Large intestine (tissue), 3 donors: ENCODE data around the gene DFFA. TPM values are rescaled to one million over a fixed set of nuclear protein-coding genes. Genes with fewer than 3 reads are reported as not detected.
"Not testable (repeated sequence)": the region's sequence is repeated elsewhere in the genome, so short reads cannot be mapped to it uniquely, and the experiment has no call there.

Source experiments
- DNase-seq, 2 donors: peaks; one replicate each; pipeline versions ENCODE4 v3.0.0 to v3.0.0-alpha.2; 2013
- H3K27ac ChIP-seq: one replicate; pipeline ENCODE4 v1.5.1; 2013; ENCODE audit warnings: low read length
- H3K27me3 ChIP-seq: 2 replicates; pipeline ENCODE4 v1.6.1; 2013; ENCODE audit warnings: low read length; ENCODE audit not compliant: control insufficient read depth, insufficient read depth
- H3K36me3 ChIP-seq: 2 replicates; pipeline ENCODE4 v1.6.1; 2013; ENCODE audit warnings: low read length; ENCODE audit not compliant: control insufficient read depth, insufficient read depth
- H3K4me1 ChIP-seq: one replicate; pipeline ENCODE4 v1.6.1; 2013; ENCODE audit warnings: low read length; ENCODE audit not compliant: control insufficient read depth, insufficient read depth
- H3K4me3 ChIP-seq: one replicate; pipeline ENCODE4 v1.5.1; 2013; ENCODE audit warnings: low read length
- H3K9me3 ChIP-seq: one replicate; pipeline ENCODE4 v1.6.1; 2013; ENCODE audit warnings: mild to moderate bottlenecking, low read depth, low read length, moderate library complexity; ENCODE audit not compliant: control insufficient read depth
- WGBS: methylation state at CpG from one replicate; pipeline ENCODE4 v1.1.5; 2013; ENCODE audit warnings: low lambda C conversion rate; ENCODE audit not compliant: insufficient coverage; 5-methylcytosine and 5-hydroxymethylcytosine counted together
- polyA plus RNA-seq: library from polyadenylated mRNA; unstranded; fragments of 120-200 nt; gene quantifications from one replicate; pipeline ENCODE4 v1.2.1, GENCODE V29; 2013

DFFA gene
- polyA plus RNA-seq, 1 donor: 29.3 TPM

DNA sequence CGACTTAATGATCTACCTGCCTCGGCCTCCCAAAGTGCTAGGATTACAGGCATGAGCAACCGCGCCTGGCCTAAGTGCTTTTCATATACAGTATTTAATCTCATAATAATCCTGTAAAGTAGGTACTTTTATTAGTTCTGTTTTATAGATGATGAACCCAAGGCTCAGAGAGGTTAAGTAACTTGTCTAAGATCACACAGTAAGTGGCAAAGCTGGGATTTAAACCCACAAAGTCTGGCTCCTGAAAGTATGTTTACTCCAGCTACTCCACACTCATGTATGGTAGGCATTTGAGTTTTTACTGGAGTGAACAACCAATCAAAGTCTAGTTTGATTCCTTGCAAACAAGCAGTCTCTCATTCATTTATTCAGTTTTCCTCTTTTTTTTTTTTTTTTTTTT is 2.3 kb downstream of the DFFA start:
- Histone ChIP-seq H3K4me1 (peaks cover 6% of the 10 kb centered on the region), H3K36me3 (peaks cover 38% of the 10 kb centered on the region), H3K4me3 (no peak overlapping the region), H3K27me3 (no peaks in the 10 kb centered on the region), H3K27ac (no peak overlapping the region), H3K9me3 (no peaks in the 10 kb centered on the region)
- no peak for DNase-seq
- WGBS: 96% methylated on average over 4 of the region's 4 CpGs

DNA sequence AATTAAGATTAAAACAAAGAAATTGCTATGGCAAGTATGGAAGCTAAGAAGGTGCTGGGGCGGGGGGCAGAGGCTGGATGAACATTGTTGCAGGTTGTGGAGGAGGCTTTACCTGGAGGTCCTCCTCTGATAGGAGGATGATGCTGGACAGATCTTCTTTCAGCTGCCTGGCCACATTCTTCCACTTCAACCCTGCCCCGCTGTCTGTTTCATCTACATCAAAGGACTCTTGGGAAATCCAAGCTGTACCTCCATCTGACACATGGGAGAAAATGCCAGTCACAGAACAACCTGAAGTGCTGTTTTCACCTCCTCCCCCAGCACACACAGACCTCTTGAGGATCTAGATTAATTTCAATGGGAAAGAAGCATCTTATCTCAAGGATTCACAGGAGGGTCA is 5.3 kb downstream of the DFFA start:
- no peak for DNase-seq
- H3K36me3 ChIP-seq: peaks cover 60% of the 10 kb centered on the region
- 100% methylated on average over 1 of the region's 2 CpGs for WGBS
- H3K4me1 ChIP-seq: peaks cover 4% of the 10 kb centered on the region
- no peak overlapping the region for H3K4me3 ChIP-seq
- no peaks in the 10 kb centered on the region for H3K27me3 ChIP-seq
- H3K9me3 ChIP-seq: no peaks in the 10 kb centered on the region
- H3K27ac ChIP-seq: no peak overlapping the region

DNA sequence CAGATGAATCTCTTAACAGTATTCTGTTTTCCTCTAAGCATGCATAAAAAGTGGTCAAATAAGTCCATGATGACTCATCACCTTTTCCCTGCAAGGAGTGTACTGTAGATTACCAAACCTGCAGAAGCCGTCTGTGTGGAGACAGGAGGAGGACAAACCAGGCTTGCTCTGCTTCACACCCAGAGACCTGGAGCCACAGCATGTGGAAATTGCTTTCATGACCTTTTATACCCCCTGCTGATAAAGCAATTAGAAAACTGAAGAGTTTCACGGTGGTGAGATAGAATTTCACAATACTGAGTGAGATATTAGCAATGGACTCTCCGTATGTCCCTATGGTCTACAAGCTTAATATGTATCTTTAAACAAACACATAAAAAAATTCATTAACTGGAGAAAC is 13.1 kb downstream of the DFFA start:
- H3K36me3 ChIP-seq: peaks cover 21% of the 10 kb centered on the region
- peak; percentile 87 to 89 for DNase-seq
- WGBS: no CpG with 5 or more reads among the region's 3 CpGs
- H3K27me3 ChIP-seq: no peaks in the 10 kb centered on the region
- H3K4me1 ChIP-seq: peaks cover 3% of the 10 kb centered on the region
- no peak overlapping the region for H3K4me3 ChIP-seq
- peaks cover 7% of the 10 kb centered on the region for H3K9me3 ChIP-seq
- H3K27ac ChIP-seq: peak overlapping the region; percentile 63

DNA sequence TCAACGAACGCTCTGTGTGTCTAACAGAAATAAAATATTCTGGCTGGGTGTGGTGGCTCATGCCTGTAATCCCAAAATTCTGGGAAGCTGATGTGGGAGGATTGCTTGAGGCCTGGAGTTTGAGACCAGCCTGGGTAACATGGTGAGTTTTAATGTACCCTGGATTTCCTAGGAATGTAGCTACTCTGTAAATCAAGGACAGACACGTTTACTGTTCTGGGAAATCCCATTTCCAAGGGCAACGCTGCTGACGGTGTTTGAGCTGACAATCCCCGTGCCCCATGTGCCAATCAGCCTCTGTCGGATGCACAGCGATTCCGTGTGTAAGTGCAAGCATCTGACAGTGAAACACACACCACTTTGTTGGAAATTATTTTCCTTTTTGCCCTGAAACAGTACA is 14.5 kb downstream of the DFFA start:
- WGBS: 100% methylated on average over 1 of the region's 9 CpGs

DNA sequence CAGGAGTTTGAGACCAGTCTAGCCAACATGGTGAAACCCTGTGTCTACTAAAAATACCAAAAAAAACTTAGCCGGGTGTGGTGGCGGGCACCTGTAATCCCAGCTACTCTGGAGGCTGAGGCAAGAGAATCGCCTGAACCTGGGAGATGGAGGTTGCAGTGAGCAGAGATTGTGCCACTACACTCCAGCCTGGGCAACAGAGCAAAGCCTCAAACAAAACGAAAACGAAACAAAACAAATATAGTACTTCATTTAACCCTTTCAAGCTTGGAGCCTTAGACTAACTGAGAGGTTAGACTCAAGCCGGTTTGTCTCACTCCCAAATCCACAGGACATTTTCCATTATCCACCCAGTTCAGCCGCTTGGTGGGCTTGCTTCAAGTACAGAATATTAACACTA is 14.9 kb downstream of the DFFA start:
- H3K4me3 ChIP-seq, H3K27ac ChIP-seq, DNase-seq, H3K9me3 ChIP-seq, H3K27me3 ChIP-seq, H3K4me1 ChIP-seq: not testable (repeated sequence)
- no CpG with 5 or more reads among the region's 7 CpGs for WGBS
- peaks cover 10% of the 10 kb centered on the region for H3K36me3 ChIP-seq

More for the DNA sequence above, 14.5 kb downstream of the DFFA start:
- peaks cover 3% of the 10 kb centered on the region for H3K4me1 ChIP-seq
- DNase-seq: no peak
- peaks cover 14% of the 10 kb centered on the region for H3K36me3 ChIP-seq
- no peak overlapping the region for H3K27ac ChIP-seq
- H3K4me3 ChIP-seq: no peak overlapping the region
- H3K9me3 ChIP-seq: peaks cover 7% of the 10 kb centered on the region
- H3K27me3 ChIP-seq: no peaks in the 10 kb centered on the region

DNA sequence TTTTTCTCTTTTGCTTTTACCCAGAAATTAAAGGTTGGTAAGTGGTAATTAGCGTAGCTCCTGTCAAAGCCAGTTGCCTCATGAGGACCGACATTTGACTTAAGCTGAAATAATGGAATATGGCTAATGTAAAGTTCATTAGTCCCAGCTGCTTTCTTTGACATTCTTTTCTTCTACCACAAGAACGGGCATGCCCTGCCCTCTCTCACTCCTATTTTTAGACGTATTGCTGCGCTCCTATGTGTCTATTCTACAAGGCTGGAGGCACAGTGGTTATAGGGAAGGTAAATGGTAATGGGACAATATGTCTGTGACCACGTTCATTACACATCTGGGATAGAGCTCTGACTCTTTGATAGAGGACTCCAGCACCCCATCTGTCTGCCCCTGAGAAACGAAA is 15.7 kb downstream of the DFFA start:
- peaks cover 3% of the 10 kb centered on the region for H3K4me1 ChIP-seq
- H3K36me3 ChIP-seq: peaks cover 6% of the 10 kb centered on the region
- no peaks in the 10 kb centered on the region for H3K27me3 ChIP-seq
- H3K27ac ChIP-seq: no peak overlapping the region
- WGBS: no CpG with 5 or more reads among the region's 7 CpGs
- no peak for DNase-seq
- no peak overlapping the region for H3K4me3 ChIP-seq
- peaks cover 7% of the 10 kb centered on the region for H3K9me3 ChIP-seq

DNA sequence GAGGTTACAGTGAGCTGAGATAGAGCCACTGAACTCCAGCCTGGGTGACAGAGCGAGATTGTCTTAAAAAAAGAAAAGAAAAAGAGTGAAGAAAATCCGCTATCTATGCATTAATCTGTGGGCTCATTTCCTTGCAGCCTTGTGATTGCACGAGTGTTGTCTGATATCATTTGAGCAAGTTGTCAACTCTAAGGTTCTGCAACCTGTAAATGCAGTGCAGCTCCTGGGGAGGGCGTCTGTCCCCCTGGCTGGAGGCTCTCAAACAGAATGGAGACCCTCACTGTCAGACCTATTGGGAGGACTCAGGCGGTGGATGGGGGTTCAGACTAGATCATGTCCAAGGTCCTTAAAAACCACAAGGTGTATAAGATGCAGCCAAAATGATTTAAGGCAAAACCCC is 16.3 kb downstream of the DFFA start:
- DNase-seq: no peak
- peaks cover 3% of the 10 kb centered on the region for H3K4me1 ChIP-seq
- no peaks in the 10 kb centered on the region for H3K27me3 ChIP-seq
- H3K9me3 ChIP-seq: peaks cover 7% of the 10 kb centered on the region
- no CpG with 5 or more reads among the region's 5 CpGs for WGBS
- no peak overlapping the region for H3K4me3 ChIP-seq
- H3K27ac ChIP-seq: no peak overlapping the region
- no peaks in the 10 kb centered on the region for H3K36me3 ChIP-seq

DNA sequence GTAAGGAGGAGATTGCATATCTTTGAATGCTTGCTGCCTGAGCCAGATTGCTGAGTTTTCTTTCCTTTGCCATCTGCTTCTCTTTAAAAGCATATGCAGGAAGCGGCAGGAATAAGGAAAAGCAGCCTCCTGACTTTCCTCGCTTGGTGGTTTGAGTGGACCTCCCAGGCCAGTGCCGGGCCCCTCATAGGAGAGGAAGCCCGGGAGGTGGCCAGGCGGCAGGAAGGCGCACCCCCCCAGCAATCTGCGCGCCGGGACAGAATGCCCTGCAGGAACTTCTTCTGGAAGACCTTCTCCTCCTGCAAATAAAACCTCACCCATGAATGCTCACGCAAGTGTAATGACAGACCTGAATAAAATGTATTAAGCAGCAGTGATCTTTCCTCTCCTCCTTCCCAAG is 21.0 kb downstream of the DFFA start:
- no peaks in the 10 kb centered on the region for H3K27me3 ChIP-seq
- no peak overlapping the region for H3K4me3 ChIP-seq
- H3K4me1 ChIP-seq: no peaks in the 10 kb centered on the region
- no CpG with 5 or more reads among the region's 10 CpGs for WGBS
- H3K36me3 ChIP-seq: peaks cover 2% of the 10 kb centered on the region
- H3K9me3 ChIP-seq: peaks cover 7% of the 10 kb centered on the region
- H3K27ac ChIP-seq: no peak overlapping the region
- DNase-seq: no peak

DNA sequence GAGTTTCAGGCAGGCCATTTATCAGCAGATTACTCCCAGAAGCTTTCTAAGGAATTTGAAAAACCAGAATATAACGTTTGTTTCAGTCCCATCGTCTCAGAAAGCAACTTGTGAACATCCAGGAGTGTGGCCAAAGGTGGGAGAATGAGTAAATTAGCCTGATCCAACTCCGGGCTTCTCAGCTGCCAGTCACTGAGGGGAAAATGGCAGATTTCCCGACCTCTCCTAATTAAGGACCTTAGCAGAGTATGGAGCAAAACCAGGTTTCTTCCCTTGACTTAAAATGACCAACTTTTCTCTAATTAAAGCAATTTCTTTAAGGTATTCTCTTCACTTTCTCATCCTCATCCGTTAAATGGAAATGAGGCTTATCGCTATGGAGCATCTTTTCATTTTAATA is 21.5 kb downstream of the DFFA start:
- Histone ChIP-seq H3K9me3 (peaks cover 7% of the 10 kb centered on the region), H3K4me3 (no peak overlapping the region), H3K27me3 (no peaks in the 10 kb centered on the region), H3K27ac (no peak overlapping the region), H3K4me1 (no peaks in the 10 kb centered on the region), H3K36me3 (peaks cover 2% of the 10 kb centered on the region)
- DNase-seq: no peak
- 95% methylated on average over 2 of the region's 6 CpGs for WGBS

DNA sequence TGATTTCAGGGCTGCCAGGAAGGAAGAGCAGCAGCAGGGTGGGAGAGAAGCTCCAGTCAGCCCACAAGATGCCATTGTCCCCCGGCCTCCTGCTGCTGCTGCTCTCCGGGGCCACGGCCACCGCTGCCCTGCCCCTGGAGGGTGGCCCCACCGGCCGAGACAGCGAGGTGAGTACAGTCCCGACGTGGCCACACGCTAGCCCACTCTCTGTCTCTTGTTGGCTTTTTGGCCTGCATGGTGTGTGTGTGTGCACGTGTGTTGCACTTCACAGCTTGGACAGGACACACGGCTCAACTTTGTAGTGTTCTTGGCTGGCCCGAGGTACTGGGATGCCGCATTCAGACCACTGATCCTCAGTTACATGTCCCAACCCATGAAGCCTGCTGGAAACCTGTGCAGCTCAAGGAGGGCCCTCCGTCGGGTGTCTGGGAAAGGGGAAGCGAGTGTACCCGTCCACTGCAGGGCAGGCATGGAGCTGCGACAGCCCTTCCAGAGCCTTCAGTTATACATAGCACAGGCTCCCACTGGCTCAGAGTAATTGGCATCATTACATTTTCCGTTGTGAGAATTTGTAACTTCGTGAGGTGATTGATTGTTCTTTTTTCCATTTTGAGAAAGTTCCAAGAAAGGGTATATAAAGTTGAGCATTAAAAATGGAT is 22.0 kb downstream of the DFFA start:
- H3K27ac ChIP-seq: no peak overlapping the region
- no peak for DNase-seq
- peaks cover 2% of the 10 kb centered on the region for H3K36me3 ChIP-seq
- H3K4me1 ChIP-seq: no peaks in the 10 kb centered on the region
- H3K4me3 ChIP-seq: no peak overlapping the region
- H3K27me3 ChIP-seq: no peaks in the 10 kb centered on the region
- H3K9me3 ChIP-seq: peaks cover 7% of the 10 kb centered on the region
- no CpG with 5 or more reads among the region's 21 CpGs for WGBS

DNA sequence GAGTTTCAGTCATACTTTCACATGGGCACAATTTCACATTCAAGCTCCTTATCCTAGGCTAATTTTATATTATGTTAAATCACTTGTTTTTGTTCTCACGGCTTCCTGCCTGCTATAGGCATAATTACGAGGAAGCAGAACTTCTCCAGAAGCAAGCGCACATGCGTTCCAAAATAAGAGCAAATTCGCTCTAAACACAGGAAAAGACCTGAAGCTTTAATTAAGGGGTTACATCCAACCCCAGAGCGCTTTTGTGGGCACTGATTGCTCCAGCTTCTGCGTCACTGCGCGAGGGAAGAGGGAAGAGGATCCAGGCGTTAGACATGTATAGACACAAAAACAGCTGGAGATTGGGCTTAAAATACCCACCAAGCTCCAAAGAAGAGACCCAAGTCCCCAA is 22.6 kb downstream of the DFFA start, which contains the start of gene CORT:
CORT (plus strand) TSS at position 281 of the 400 bp plus-strand sequence. CDS start 193 bp downstream, outside the sequence.
- Histone ChIP-seq H3K4me1 (no peaks in the 10 kb centered on the region), H3K4me3 (no peak within 1 kb of the TSS), H3K27me3 (no peaks in the 10 kb centered on the region), H3K27ac (no peak within 1 kb of the TSS), H3K9me3 (peaks cover 6% of the 10 kb centered on the region), H3K36me3 (peaks cover 7% of the 10 kb centered on the region)
- DNase-seq: no peak
- WGBS: 80% methylated on average over 1 of the region's 10 CpGs
